Epidermal melanocyte (primary cell): ENCODE results near the gene MSI2.

Source experiments
- DNase-seq: peaks from one replicate; pipeline ENCODE4 v3.0.0; 2011; ENCODE audit warnings: low spot score; ENCODE audit not compliant: insufficient read length

The MSI2 gene

GRCh38 chr17:57408071-57408811, 151.9 kb downstream of the MSI2 start:
- DNase-seq: no peak

GRCh38 chr17:57410169-57410568, 153.8 kb downstream of the MSI2 start:
- DNase-seq: no peak

- no peak for DNase-seq
Measured at GRCh38 chr17:57412520-57413096, 156.3 kb downstream of the MSI2 start.

GRCh38 chr17:57413848-57414651, 157.7 kb downstream of the MSI2 start:
- DNase-seq: no peak

GRCh38 chr17:57415751-57416207, 159.5 kb downstream of the MSI2 start:
- DNase-seq: no peak

- no peak for DNase-seq
Measured at GRCh38 chr17:57416369-57416768, 160.0 kb downstream of the MSI2 start.

- no peak for DNase-seq
Measured at GRCh38 chr17:57417956-57418355, 161.6 kb downstream of the MSI2 start.

- DNase-seq: no peak
Measured at GRCh38 chr17:57418463-57419246, 162.3 kb downstream of the MSI2 start.

GRCh38 chr17:57419940-57420550, 163.7 kb downstream of the MSI2 start:
- DNase-seq: no peak

GRCh38 chr17:57420734-57421717, 164.7 kb downstream of the MSI2 start:
- DNase-seq: no peak

- DNase-seq: no peak
Measured at GRCh38 chr17:57422574-57423164, 166.3 kb downstream of the MSI2 start.

GRCh38 chr17:57423541-57423940, 167.2 kb downstream of the MSI2 start:
- no peak for DNase-seq

GRCh38 chr17:57424273-57424672, 167.9 kb downstream of the MSI2 start:
- no peak for DNase-seq

GRCh38 chr17:57424777-57425188, 168.5 kb downstream of the MSI2 start:
- DNase-seq: no peak

GRCh38 chr17:57425431-57425830, 169.1 kb downstream of the MSI2 start:
- no peak for DNase-seq

GRCh38 chr17:57425903-57426880, 169.9 kb downstream of the MSI2 start:
- DNase-seq: no peak

GRCh38 chr17:57429966-57430365, 173.6 kb downstream of the MSI2 start:
- DNase-seq: no peak

- DNase-seq: no peak
Measured at GRCh38 chr17:57431415-57431814, 175.1 kb downstream of the MSI2 start.
